Liver (tissue), 9 donors: ENCODE results near the gene SNRNP48. TPM values are rescaled to one million over a fixed set of nuclear protein-coding genes. Genes with fewer than 3 reads are reported as not detected.

Experiments
- DNase-seq: peaks from one replicate; pipeline ENCODE4 v3.0.0-alpha.2; 2017; ENCODE audit warnings: low spot score
- H3K27ac ChIP-seq, 2 donors: one replicate each; pipeline ENCODE4 v1.7.0; 2013; ENCODE audit warnings: inconsistent platforms in 2 of 2, low read length in 2 of 2, control low read depth in 1 of 2, low read depth in 1 of 2, mild to moderate bottlenecking in 1 of 2
- H3K27me3 ChIP-seq, 4 donors: one replicate each; pipeline versions ENCODE4 v1.6.1 to v1.7.0; 2013; ENCODE audit warnings: low read length in 3 of 4, inconsistent platforms in 1 of 4, mild to moderate bottlenecking in 1 of 4, moderate library complexity in 1 of 4; ENCODE audit not compliant: control insufficient read depth in 4 of 4, insufficient read depth in 4 of 4
- H3K36me3 ChIP-seq, 4 donors: one replicate each; pipeline versions ENCODE4 v1.6.1 to v1.7.0; 2013; ENCODE audit warnings: low read length in 3 of 4, mild to moderate bottlenecking in 3 of 4, low read depth in 1 of 4, moderate library complexity in 1 of 4; ENCODE audit not compliant: control insufficient read depth in 4 of 4, insufficient read depth in 3 of 4
- H3K4me1 ChIP-seq, 4 donors: one replicate each; pipeline versions ENCODE4 v1.6.1 to v1.7.0; 2013; ENCODE audit warnings: low read length in 3 of 4, mild to moderate bottlenecking in 3 of 4, moderate library complexity in 1 of 4; ENCODE audit not compliant: control insufficient read depth in 4 of 4, insufficient read depth in 4 of 4
- H3K4me3 ChIP-seq, 3 donors: one replicate each; pipeline versions ENCODE4 v1.6.1 to v1.7.0; 2013; ENCODE audit warnings: low read length in 3 of 3, control low read depth in 1 of 3, low read depth in 1 of 3, mild to moderate bottlenecking in 1 of 3
- H3K9ac ChIP-seq, 2 donors: one replicate each; pipeline ENCODE4 v1.7.0; 2013; ENCODE audit warnings: low read length in 2 of 2, mild to moderate bottlenecking in 2 of 2, moderate library complexity in 2 of 2, control low read depth in 1 of 2, low read depth in 1 of 2
- H3K9me3 ChIP-seq, 4 donors: one replicate each; pipeline versions ENCODE4 v1.6.1 to v1.7.0; 2013; ENCODE audit warnings: low read length in 3 of 4; ENCODE audit not compliant: control insufficient read depth in 4 of 4
- ATF3 ChIP-seq: IDR thresholded peaks from 2 replicates; pipeline ENCODE4 v1.6.1; 2016; ENCODE audit warnings: antibody characterized with exemption
- EGR1 ChIP-seq, 2 donors: IDR thresholded peaks; 2 replicates each; pipeline ENCODE4 v1.6.1; 2016 to 2018; ENCODE audit warnings: antibody characterized with exemption in 2 of 2, low read depth in 2 of 2
- FOXA1 ChIP-seq: IDR thresholded peaks from 2 replicates; pipeline ENCODE4 v1.6.1; 2016; ENCODE audit warnings: antibody characterized with exemption
- FOXA2 ChIP-seq: IDR thresholded peaks from 2 replicates; pipeline ENCODE4 v1.6.1; 2016; ENCODE audit warnings: antibody characterized with exemption
- GABPA ChIP-seq, 2 donors: IDR thresholded peaks in 1 of 2; conservative IDR thresholded peaks in 1 of 2; 2 replicates each; pipeline ENCODE4 v1.6.1; 2016; ENCODE audit warnings: antibody characterized with exemption in 2 of 2, mild to moderate bottlenecking in 1 of 2, moderate library complexity in 1 of 2
- HNF4A ChIP-seq, 2 donors: conservative IDR thresholded peaks; 2 replicates each; pipeline ENCODE4 v1.6.1; 2016; ENCODE audit warnings: antibody characterized with exemption in 2 of 2, mild to moderate bottlenecking in 2 of 2
- HNF4G ChIP-seq: IDR thresholded peaks from 2 replicates; pipeline ENCODE4 v1.6.1; 2016; ENCODE audit warnings: antibody characterized with exemption
- MAX ChIP-seq: IDR thresholded peaks from 2 replicates; pipeline ENCODE4 v1.6.1; 2016; ENCODE audit warnings: antibody characterized with exemption
- NR2F2 ChIP-seq: IDR thresholded peaks from 2 replicates; pipeline ENCODE4 v1.6.1; 2016; ENCODE audit warnings: antibody characterized with exemption
- RAD21 ChIP-seq, 2 donors: IDR thresholded peaks; 2 replicates each; pipeline ENCODE4 v1.6.1; 2016; ENCODE audit warnings: antibody characterized with exemption in 2 of 2, mild to moderate bottlenecking in 2 of 2
- REST ChIP-seq: IDR thresholded peaks from 2 replicates; pipeline ENCODE4 v1.6.1; 2016; ENCODE audit warnings: antibody characterized with exemption, mild to moderate bottlenecking
- SP1 ChIP-seq: IDR thresholded peaks from 2 replicates; pipeline ENCODE4 v1.6.1; 2018; ENCODE audit warnings: antibody characterized with exemption, mild to moderate bottlenecking
- TAF1 ChIP-seq: conservative IDR thresholded peaks from 2 replicates; pipeline ENCODE4 v1.6.1; 2016; ENCODE audit warnings: antibody characterized with exemption, mild to moderate bottlenecking
- YY1 ChIP-seq: IDR thresholded peaks from 2 replicates; pipeline ENCODE4 v1.6.1; 2016; ENCODE audit warnings: antibody characterized with exemption, mild to moderate bottlenecking
- WGBS: extraction: QIAGEN DNeasy Blood & Tissue Kit; methylation state at CpG from one replicate; pipeline ENCODE4 v1.1.7; 2013; 5-methylcytosine and 5-hydroxymethylcytosine counted together
- polyA plus RNA-seq, 2 donors: library from polyadenylated mRNA; stranded (reverse) in 1 of 2; unstranded in 1 of 2; fragments of 200-250 nt in 1 of 2; fragments of >200 nt in 1 of 2; fragmentation: Nextera tagmentation in 1 of 2; extraction: Ambion mirVana in 1 of 2; gene quantifications; one replicate each; pipeline versions ENCODE4 v1.2.1 to v1.2.3, GENCODE V29; 2013 to 2015
- total RNA-seq, 2 donors: library from RNA; depleted of rRNA; stranded (reverse); fragments of >200 nt; gene quantifications; one replicate each; pipeline ENCODE4 v1.2.3, GENCODE V29; 2014
- donor health status: healthy.
- donor health status: healthy.
- donor health status: healthy.
- donor health status: healthy.
- donor health status: healthy.

The SNRNP48 gene
- total and polyA plus RNA-seq, 4 donors: 5.0 to 9.7 (median 8.4) TPM

GRCh38 chr6:7630792-7631191 lies 40.8 kb downstream of the SNRNP48 start:
- TF ChIP-seq FOXA1 (no peak), REST (no peak), FOXA2 (no peak), ATF3 (no peak), RAD21 (IDR thresholded peaks at IDR 0.05) (no peak), HNF4G (no peak)
- WGBS: 83% methylated on average over 5 of the region's 5 CpGs
- H3K27ac ChIP-seq: no peak overlapping the region
- no peaks in the 10 kb centered on the region for H3K9me3 ChIP-seq
- H3K9ac ChIP-seq: no peak overlapping the region
- no peaks in the 10 kb centered on the region for H3K36me3 ChIP-seq
- no peaks in the 10 kb centered on the region for H3K27me3 ChIP-seq
- no peak for DNase-seq
- no peaks in the 10 kb centered on the region for H3K4me1 ChIP-seq
- H3K4me3 ChIP-seq: no peak overlapping the region

DNA sequence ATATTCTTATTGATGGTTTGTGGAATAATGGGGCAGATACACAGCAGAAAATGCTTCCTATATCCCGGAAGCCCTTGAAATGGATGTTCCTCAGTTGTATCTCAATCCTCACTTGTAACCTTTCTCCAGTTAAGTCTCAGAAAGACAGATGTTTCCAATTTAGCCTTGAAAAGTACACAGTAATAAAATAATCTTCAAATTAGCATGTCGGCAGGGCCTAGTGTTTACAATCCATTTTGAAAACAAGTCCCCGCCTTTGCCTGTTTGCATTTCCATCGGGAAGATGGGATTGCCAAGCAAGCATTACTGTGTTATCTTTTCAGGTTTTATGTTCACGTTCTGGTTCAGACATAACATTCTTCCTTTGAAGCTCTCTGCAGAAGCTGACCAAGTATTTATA lies 41.5 kb downstream of the SNRNP48 start:
- TF ChIP-seq REST: no peak
- TF ChIP-seq HNF4G: no peak
- no peak for TF ChIP-seq YY1
- no peak for TF ChIP-seq ATF3
- TF ChIP-seq TAF1: no peak

DNA sequence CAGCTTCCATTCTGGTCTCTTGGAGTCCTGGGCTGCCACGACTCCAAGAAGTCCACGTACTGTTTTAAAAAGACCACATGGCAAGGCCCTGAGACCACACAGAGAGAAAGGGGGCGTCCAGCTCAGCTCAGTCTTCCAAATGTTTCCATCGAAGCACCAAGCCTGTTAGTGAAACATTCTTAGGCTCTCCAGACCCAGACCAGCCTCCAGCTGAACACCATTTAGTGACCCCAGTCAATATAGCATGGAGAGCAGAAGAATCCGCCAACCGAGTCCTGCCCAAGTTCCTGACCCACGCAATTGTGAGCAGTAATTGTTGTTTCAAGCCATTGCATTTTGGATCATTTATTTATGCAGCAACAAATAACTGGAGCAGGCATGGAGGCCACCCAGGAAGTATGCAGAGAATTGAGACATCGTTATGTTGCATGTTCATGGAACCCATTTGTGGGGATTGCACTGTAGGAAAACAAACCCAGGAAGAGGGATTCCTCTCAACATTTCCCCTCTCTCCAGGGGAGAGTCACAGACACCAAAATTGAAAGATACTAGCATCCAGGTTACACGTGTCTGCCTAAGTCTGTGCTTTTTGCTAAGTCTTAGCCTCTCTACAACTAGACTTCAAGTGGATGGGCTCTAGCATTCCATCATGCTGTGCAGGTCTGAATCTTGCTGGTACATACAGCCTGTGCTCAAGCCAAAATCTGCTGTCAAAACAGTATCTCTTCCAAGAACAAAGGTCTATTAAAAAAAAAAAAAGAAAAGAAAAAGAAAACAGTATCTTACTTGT lies 42.7 kb downstream of the SNRNP48 start:
- no peaks in the 10 kb centered on the region for H3K4me1 ChIP-seq
- no peak for DNase-seq
- H3K27ac ChIP-seq: no peak overlapping the region
- no peak overlapping the region for H3K9ac ChIP-seq
- no peaks in the 10 kb centered on the region for H3K36me3 ChIP-seq
- no peak overlapping the region for H3K4me3 ChIP-seq
- H3K27me3 ChIP-seq: no peaks in the 10 kb centered on the region
- 89% methylated on average over 9 of the region's 9 CpGs for WGBS
- H3K9me3 ChIP-seq: no peaks in the 10 kb centered on the region
- no peak for TF ChIP-seq EGR1 (IDR thresholded peaks at IDR 0.05; ENCODE audit: low read depth in 2 of 2)
- no peak for TF ChIP-seq REST
- no peak for TF ChIP-seq GABPA (IDR thresholded peaks at IDR 0.05 in 1 of 2, conservative IDR thresholded peaks at IDR 0.05 in 1 of 2)
- no peak for TF ChIP-seq HNF4A (conservative IDR thresholded peaks at IDR 0.05)
- no peak for TF ChIP-seq MAX
- TF ChIP-seq HNF4G: no peak
- no peak for TF ChIP-seq NR2F2
- no peak for TF ChIP-seq SP1

More for the DNA sequence above, 41.5 kb downstream of the SNRNP48 start:
- H3K36me3 ChIP-seq: no peaks in the 10 kb centered on the region
- no peak overlapping the region for H3K27ac ChIP-seq
- no peaks in the 10 kb centered on the region for H3K9me3 ChIP-seq
- no peaks in the 10 kb centered on the region for H3K27me3 ChIP-seq
- 62% methylated on average over 5 of the region's 5 CpGs for WGBS
- H3K4me3 ChIP-seq: no peak overlapping the region
- no peaks in the 10 kb centered on the region for H3K4me1 ChIP-seq
- no peak overlapping the region for H3K9ac ChIP-seq
- DNase-seq: no peak
